Measurements from ENCODE around the gene PREX1. TPM values are rescaled to one million over a fixed set of nuclear protein-coding genes. Genes with fewer than 3 reads are reported as not detected.

The PREX1 gene
- total RNA-seq, 1 experiment from 2014 or later: 20.0 TPM

GRCh38 chr20:48786951-48787705, 40.7 kb downstream of the PREX1 start:
- peaks cover 10% of the 10 kb centered on the region for H3K4me1 ChIP-seq (ENCODE audit: control insufficient read depth, insufficient read depth, low read length)
- ChIA-PET CTCF (no interaction called here), POLR2A (no interaction called here)
- no peak for ATAC-seq
- no peak overlapping the region for H3K27ac ChIP-seq (ENCODE audit: low read length)
- no peak overlapping the region for H3K4me3 ChIP-seq (ENCODE audit: low read depth in 2 of 2, low read length in 2 of 2)
- BruUV-seq (replicated peaks): no TSS peak
- H3K36me3 ChIP-seq (ENCODE audit: control insufficient read depth, insufficient read depth, low read length): no peaks in the 10 kb centered on the region
- intact Hi-C loops (cut with micrococcal nuclease; ENCODE audit: unreplicated experiment): no loop called here
- in situ Hi-C loops (cut with HindIII; ENCODE audit: low pct_unique_long_range_greater_than_20kb, low sequenced_read_pairs): no loop called here
- no peak for DNase-seq (ENCODE audit: low read depth, low spot score)
- no peaks in the 10 kb centered on the region for H3K9me3 ChIP-seq (ENCODE audit: control insufficient read depth, insufficient read depth, low read depth, low read length)
- H3K27me3 ChIP-seq (ENCODE audit: control insufficient read depth, insufficient read depth, low read length): no peaks in the 10 kb centered on the region
- TF ChIP-seq CTCF (IDR thresholded peaks at IDR 0.05): no peak
- no peak for TF ChIP-seq REST (IDR thresholded peaks at IDR 0.05; ENCODE audit: insufficient read depth in 1 of 2, low read depth in 2 of 2, low read length in 1 of 2)
- TF ChIP-seq SIN3A (IDR thresholded peaks at IDR 0.05; ENCODE audit: borderline replicate concordance, insufficient read depth, low read depth, low read length): no peak
- no peak for TF ChIP-seq POLR2AphosphoS5 (IDR thresholded peaks at IDR 0.05; ENCODE audit: low read depth, low read length)
- no peak for TF ChIP-seq TCF7L2 (IDR thresholded peaks at IDR 0.05; ENCODE audit: low read depth, low read length)

- DNase-seq (ENCODE audit: low read depth, low spot score) (no peak), ATAC-seq (no peak)
- no peaks in the 10 kb centered on the region for H3K9me3 ChIP-seq (ENCODE audit: control insufficient read depth, insufficient read depth, low read depth, low read length)
- H3K4me3 ChIP-seq (ENCODE audit: low read depth in 2 of 2, low read length in 2 of 2): no peak overlapping the region
- H3K27ac ChIP-seq (ENCODE audit: low read length): no peak overlapping the region
- no peak for TF ChIP-seq REST (IDR thresholded peaks at IDR 0.05; ENCODE audit: insufficient read depth in 1 of 2, low read depth in 2 of 2, low read length in 1 of 2)
- no peak for TF ChIP-seq TCF7L2 (IDR thresholded peaks at IDR 0.05; ENCODE audit: low read depth, low read length)
- TF ChIP-seq CTCF (IDR thresholded peaks at IDR 0.05): no peak
- BruUV-seq (replicated peaks): no TSS peak
- H3K36me3 ChIP-seq (ENCODE audit: control insufficient read depth, insufficient read depth, low read length): no peaks in the 10 kb centered on the region
- H3K27me3 ChIP-seq (ENCODE audit: control insufficient read depth, insufficient read depth, low read length): no peaks in the 10 kb centered on the region
- intact Hi-C loops (cut with micrococcal nuclease; ENCODE audit: unreplicated experiment) (no loop called here), in situ Hi-C loops (cut with HindIII; ENCODE audit: low pct_unique_long_range_greater_than_20kb, low sequenced_read_pairs) (no loop called here)
- POLR2A ChIA-PET: no interaction called here
- CTCF ChIA-PET: no interaction called here
- H3K4me1 ChIP-seq (ENCODE audit: control insufficient read depth, insufficient read depth, low read length): no peaks in the 10 kb centered on the region
These were observed 42.0 kb downstream of the PREX1 start for GRCh38 chr20:48785801-48786200.

All from Panc1 (cell line).